Prostate gland (tissue), 2 donors: Measurements from ENCODE around the gene RENBP.

ENCODE experiments used
- CTCF ChIP-seq, 4 experiments: fragments of 200-600 bp in 2 of 4; fragments of 450-650 bp in 2 of 4; sonication (generic) in 2 of 4; IDR thresholded peaks; 1 replicate in 3 of 4; 2 replicates in 1 of 4; pipeline ENCODE4 v1.5.1; 2016 to 2019; ENCODE audit warnings: antibody characterized with exemption in 4 of 4, mild to moderate bottlenecking in 2 of 4, moderate library complexity in 2 of 4
- POLR2A ChIP-seq: fragments of 450-650 bp; IDR thresholded peaks from one replicate; pipeline ENCODE4 v1.6.1; 2016; ENCODE audit warnings: antibody characterized with exemption, mild to moderate bottlenecking
- POLR2AphosphoS5 ChIP-seq: sonication (generic); formaldehyde crosslinking; IDR thresholded peaks from one replicate; pipeline ENCODE4 v1.6.1; 2017; ENCODE audit warnings: antibody characterized with exemption

DNA sequence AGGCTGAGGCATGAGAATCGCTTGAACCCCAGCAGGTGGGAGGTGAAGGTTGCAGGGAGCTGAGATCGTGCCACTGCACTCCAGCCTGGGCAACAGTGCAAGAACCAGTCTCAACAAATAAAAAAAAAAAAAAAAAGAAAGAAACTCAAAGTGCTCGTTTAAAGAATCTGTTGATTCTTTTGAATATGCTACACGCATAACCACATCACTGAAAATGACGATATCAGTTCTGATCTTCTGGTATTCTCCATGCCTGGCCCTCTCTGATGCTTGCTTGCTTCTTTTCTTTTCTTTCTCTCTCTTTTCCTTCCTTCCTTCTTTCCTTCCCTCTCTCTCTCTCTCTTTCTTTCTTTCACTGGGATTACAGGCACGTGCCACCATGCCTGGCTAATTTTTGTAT, 32.6 kb downstream of the RENBP start:
- TF ChIP-seq CTCF (IDR thresholded peaks at IDR 0.05) (no peak), POLR2A (no peak), POLR2AphosphoS5 (no peak)
